Right kidney (tissue), 1 donor: ENCODE data around the gene RAVER2.

ENCODE experiments used
- DNase-seq: peaks from one replicate; pipeline ENCODE4 v3.0.0-alpha.2; 2016

RAVER2 gene

DNA sequence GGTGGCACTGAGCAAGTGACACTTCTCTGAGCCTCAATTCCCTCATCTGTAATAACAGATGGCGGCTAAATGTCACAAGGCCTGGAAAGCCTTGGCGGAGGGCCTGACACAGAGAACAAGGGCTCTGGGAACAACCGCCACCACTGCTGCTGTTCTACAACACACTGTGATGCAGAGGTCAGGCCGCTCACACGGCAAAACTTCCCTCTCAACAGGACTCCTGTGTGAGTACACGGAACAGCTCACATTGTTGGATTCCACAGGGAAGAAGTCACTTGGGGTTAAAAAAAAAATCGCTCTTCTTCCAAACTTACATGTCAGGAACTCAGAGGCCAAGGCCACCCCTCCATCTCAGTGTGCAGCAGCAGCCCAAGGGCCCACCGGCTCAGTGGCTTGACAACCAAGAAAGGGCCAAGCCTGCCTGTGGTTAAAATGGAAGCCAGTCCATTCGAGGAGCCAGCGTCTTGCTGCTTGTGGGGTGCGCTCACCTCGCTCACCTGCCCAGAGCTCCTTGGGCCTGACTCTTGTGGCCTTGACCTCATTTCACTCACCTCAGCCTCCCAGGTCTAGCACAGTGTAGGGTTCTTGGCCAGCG, 101.1 kb downstream of the RAVER2 start:
- DNase-seq: no peak

DNA sequence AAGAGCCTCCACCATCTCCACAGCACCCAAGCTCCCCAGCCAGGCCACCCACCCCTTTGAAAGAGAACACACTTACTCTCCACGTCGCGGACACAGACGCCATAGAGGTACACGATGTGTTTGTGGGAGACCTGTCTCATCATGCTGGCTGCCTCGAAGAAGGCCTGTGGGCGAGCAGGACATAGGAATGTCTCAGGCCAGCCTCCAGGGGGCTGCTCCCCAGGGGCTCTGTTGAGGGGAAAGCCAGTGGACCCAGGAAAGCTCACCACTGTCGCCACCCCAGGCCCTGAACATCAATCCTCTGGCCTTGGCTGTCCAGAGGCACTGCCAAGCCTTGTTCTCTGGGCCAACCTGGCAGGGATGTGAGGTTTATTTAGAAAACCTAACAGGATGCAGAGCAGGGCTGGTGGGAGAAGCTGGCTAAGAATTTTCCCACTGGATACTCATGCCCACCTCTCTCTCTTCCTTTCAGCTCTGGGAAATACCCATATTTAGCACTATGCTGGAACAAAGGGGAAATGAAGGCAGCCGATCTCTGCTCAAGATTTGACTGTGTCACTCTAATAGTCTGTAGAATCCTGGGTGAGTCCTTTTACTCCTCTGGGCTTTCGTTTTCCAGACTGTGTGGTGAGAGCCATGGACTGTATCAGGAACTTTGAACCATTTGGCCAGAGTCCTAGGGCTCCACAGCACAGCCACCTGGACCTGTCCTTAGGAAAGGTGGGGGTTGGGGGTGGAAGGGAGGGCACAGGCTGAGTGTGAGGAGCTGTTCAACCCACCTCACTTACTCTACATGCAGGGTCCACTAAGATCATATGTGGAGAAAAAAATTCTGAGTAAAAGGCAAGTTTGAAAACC, 101.9 kb downstream of the RAVER2 start:
- no peak for DNase-seq

DNA sequence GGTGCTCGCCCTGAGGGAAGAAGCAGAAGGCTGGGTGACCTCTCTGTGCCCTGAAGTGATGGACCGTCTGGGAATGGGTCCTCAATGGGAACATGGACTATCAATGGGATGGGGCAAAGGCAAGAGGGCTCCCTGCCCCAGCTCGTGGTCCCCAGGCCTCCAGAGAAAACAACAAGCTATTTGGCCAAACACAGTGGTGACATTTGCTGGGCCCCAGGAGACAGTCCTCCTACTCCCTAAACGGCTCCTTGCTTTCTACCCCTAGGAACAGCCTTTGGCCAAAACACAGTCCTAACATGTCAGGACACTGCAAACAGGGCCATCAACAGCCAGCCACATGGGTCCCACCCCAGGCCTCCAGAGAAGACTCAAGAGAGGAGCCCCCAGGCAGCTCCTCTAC, 102.8 kb downstream of the RAVER2 start:
- DNase-seq: no peak

DNA sequence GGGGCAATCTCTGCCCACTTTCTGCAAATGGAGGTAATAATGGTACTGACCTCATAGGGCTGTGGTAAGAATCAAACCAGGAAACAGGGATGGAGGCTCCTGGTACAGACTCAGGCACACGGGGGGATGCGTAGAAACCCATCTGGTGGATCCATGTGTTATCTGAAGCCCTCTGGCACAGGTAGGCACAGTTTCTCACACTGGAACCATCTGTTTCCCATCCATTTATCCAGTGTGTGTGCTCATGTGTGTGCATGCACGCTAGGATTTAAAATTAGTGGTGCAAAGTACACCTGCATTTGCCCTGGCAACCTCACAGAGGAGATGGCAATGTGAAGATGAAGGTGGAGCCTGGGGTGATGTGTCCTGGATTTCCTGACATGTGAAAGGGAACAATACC, 103.3 kb downstream of the RAVER2 start:
- DNase-seq: no peak

DNA sequence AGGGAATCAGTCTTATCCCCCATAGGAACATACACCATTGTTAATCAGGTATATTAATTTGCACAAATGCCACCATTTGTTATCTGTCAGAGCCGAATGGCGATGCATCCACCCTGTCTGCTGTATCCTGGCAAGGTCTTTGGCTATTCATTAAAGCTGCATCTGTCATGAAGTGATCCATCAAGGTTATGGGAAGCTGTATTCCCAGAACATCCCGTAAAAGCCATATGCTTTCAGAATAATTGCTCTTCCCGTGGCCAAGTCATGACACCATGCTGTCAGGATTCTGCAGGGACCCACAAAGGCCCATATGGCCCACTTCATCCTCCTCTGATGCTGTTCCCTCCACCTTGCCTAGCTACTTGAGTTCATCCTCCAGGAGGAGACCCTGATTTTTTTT, 103.9 kb downstream of the RAVER2 start:
- no peak for DNase-seq

DNA sequence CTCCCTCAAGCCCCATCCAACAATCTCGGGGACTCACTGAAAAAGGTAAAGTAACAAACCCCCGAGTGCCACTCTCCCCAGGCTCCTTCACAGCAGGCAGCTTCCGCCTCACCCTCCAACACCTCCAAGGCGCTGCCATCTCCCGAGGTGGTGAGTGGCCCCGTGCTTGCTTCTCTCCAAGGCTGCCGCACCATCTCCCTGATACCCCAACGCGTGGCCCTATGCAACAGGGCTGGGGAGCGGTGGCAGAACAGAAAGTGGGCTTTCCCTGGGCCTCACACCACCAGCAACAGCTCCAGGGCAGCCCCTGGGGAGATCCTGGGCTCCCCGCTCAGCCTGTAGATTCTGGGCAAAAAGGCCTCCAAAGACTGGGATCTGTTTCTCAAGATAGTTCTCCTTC, 105.1 kb downstream of the RAVER2 start:
- DNase-seq: no peak

DNA sequence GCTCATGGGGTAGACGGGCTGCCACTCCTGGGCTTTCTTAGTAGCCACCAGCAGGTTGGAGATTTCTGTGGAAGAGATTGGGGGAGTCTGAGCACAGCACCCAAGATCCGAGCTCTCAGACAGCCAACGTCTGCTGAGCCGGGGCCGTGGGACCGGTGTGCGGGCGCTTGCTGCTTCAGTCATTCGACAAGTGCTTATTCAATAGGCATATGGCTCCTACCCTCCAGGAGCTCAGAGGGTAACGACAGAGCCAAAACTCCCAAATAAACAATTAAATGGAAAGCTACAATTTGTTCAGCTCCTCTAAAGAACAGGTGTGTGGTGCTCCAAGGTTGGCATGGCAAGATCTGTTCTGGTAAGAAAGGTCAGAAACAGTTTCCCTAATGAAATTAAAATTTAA, 106.0 kb downstream of the RAVER2 start:
- no peak for DNase-seq

DNA sequence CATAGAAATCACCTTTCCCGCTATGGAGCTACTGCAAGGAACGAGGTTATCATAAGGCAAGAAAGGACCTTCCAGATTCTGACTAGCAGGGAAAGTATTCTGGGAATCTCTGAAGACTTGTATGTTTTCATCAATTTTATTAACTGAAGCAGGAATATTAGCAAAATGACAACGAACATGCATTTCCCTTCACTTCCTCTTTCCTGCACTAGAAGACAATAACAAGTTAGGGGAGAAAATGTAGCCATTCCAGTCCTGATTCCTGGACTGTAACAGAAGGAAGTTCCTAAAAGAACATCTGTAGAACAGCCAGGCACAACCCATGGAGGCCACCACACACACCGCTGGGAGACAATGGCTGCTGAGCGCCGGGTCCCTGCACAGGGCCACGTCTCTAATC, 106.8 kb downstream of the RAVER2 start:
- DNase-seq: no peak

DNA sequence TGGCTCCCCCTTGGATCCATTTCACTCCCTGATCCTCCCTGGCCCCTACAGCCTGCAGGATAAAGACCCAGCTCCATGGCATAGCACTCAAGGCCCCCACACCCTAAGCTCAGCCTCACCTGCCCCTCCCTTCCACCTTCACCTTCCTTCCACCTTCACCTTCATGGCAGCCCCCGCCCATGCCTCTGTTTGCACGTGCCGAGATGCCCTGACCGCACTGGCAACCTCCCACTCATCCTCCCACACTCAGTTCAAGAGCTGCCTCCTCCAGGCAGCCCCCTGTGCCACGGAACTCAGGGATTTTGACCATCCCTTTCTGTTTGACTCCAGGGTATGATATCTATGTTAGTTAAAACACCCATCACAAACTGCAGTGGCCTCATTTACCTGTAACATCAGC, 109.8 kb downstream of the RAVER2 start:
- DNase-seq: no peak

DNA sequence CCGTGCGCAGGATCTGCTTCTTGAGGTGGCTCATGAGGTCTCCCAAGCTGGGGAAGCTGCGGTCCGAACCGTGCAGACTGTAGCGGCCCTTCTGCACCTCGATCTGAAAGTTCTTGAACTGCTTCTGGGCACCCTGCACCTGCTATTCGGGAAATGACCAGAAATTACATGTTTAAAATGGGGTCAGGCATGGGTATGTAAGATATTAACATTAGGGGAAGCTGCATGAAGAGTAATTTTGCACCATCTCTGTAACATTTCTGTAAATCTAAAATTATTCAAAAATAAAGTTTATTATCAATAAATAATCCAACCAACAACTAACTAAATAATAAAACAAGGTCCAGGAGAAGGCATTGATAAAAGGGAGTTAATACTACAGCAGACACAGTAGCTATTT, 110.7 kb downstream of the RAVER2 start:
- DNase-seq: no peak

DNA sequence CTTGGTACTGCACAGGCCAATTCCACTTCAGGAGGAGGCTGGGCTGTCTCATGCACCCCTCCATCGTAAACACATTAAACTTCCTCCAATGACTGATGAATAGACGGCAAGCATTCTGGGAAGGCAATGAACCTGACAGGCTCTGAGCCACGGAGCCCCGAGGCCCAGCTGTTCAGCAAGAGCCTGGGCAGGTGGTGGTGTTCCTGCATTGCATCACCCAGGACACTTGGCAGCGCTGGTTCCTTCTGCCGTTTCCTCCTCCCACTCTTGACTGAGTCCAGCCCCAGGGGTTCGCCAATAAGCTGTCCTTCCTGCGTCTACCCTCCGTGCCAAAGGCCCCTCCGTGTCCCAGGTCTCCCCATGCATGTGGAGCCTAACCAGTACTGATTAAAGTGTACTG, 111.7 kb downstream of the RAVER2 start:
- no peak for DNase-seq

DNA sequence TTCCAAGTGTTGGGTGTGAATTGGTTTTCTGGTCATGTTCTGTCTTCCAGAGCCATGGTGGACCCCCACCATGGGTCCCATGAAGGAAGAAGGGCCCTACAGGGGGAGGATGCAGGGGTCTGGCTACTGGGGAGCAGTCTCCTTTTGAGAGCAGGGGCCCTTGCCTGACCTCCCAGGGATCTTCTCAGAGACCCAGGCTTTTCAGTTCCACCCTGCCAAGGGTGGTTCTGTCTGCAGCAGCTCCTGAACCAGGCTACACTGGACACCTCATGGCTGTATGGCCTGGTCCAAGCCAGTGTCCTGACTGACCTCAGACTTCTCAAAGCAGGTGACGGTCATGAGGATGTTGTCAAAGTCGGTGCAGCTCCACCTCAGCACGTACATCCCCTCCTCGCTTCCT, 112.5 kb downstream of the RAVER2 start:
- no peak for DNase-seq

DNA sequence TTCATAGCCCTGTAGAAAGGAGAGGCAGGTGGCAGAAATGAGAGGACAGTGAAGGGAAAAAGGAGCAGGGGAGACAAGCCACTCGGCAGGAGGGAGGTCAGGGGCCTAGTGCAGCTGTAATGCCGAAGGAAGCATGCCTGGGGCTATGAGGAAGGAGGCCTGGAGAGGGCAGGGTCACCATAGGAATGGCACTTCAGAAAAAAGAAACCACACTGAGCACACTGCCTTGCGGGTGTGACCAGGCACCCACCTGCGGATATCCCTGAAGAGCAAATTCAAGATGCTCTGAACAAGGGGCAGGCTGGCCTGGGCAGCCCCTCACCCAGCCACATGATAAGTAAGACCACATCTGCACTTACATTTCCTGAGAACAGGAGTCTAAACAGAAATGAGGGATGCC, 116.7 kb downstream of the RAVER2 start:
- DNase-seq: peak; percentile 23

DNA sequence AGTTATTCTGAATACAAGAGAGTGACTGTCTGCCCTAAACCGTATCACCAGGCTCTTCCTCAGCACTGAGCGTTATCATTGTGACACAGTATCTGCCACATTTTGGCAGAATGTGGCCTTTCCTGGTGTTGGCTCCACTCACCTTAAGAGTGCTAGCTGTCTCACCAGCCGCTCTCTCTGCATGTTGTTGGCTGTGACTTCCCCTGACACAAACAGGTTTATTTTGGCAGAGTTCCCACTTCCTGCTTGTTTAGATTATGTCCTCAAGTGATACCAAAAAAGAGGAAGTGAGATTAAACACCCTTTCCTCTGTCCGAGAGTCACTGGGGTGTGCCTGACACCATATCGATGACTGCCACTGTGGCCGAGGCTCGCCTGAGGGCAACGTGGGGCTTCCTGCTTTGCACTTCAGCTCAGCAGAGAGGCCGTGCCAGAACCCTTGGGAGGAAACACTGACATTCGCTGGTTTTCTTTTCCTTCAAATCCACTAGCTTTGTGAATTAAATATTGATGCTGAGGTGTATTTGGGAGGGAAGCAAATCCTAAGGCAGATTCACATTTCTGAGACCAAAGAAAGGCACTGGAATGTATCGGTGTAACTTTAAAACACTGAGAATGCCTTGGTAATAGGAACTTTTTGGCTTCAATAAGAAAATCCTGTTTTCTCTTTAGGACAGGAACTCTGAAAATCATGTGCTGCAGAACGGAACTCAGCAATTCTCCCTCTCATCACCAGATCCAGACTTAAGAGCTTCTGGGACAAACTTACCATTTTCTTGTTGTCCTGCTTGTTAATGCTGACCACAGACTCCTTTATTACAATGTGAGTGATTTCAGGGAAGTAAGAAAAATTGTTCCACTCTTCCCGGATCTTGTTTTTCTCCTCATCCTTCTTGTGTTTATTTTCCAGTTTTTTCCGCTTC, 119.4 kb downstream of the RAVER2 start:
- peak; percentile 8 for DNase-seq

DNA sequence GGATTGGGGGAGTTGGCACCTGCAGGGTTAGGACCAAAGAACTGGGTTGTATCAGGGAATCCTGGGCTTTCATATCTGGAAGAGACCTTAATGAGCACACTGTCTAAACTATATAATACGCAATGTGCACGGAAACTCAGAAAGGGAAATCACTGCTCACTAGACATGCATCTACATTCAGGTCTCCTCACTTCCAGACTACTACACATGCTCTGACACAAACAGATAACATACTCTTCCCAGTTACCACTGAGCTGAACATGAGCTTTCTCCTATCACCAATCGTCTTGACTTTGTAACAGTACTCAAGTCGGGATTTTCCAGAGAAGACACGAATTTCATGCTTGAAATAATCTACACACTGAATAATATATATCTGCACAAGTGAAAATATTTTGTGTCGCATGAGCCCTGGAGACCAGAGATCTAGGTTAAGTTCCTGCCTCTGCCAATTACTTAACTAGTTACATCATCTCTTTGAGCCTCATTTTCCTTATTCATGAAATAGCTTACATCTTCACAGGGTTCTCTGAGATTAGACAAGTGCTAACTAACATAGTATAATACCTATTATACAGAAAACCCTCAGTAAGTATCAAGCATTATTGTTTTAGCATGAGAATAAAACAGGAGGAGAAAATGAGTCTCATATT, 120.4 kb downstream of the RAVER2 start:
- DNase-seq: no peak

DNA sequence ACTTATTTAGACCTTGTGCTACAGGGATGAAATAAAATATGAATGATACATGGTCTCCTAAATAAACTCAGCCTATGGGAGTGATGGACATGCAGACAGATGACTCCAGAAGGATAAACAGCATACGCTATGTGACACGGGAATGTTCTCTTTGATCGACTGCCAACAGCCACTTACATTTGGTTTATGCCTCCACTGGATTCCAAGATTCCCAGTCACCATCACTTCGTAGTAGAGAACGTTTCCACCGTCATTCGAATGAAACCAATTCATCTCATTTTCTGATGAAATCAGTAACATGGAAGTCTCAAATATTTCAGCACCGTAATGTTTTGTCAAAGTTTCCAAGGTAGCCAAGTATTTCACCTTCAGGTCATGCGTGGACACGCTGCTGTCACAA, 121.8 kb downstream of the RAVER2 start:
- DNase-seq: no peak

DNA sequence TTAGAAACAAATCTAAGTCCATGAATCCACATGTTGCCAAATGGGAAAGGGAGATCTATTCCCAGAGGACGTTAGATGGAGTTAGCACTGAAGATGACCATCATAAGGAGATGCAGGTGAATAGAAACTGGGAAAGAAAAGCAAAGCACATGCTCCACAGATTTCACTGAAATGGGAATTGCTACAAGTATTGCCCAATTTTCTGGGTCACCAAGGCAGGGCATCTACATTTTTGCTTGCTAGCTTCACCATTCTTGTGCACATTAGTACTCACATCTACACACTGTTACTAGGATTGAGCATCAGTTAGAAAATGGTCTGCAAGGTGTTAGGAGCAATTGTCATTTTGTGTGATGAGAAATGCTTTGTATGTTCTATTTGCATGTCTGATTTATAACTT, 122.4 kb downstream of the RAVER2 start:
- DNase-seq: no peak

DNA sequence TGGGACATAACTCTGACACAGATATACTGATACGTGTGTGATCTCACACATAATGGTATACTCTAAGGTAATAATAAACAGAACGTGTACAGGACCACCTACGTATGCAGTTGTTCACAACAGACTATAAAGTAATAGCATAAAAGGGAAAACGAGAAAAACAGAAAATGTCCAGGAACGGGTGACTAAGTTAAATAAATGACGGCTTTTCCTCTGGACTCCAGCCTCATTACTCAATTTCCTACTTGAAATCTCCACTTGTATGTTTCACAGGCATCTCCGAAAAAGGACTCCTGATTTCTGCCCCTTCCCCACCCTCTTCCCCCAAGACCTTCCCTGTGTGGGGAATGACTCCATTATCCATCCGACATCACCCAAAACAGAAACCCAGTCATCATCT, 126.4 kb downstream of the RAVER2 start:
- no peak for DNase-seq

DNA sequence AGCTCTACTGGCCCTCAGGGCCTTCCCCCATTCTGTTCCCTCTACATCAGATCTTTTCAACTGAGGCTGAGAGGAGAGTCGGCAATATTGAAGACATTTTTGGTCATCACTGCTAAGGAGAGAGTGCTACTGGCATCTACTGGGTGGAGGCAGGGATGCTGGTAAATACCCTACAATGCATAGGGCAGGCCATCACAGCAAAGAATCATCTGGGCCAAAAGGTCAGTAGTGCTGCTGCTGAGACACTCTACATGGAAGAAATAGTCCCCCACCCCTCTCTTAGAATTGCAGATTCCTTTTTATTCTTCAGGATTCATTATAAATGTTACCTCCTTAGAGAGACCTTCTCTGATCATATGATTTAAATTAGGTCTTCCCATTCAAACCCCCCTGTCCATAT, 127.2 kb downstream of the RAVER2 start:
- DNase-seq: no peak

DNA sequence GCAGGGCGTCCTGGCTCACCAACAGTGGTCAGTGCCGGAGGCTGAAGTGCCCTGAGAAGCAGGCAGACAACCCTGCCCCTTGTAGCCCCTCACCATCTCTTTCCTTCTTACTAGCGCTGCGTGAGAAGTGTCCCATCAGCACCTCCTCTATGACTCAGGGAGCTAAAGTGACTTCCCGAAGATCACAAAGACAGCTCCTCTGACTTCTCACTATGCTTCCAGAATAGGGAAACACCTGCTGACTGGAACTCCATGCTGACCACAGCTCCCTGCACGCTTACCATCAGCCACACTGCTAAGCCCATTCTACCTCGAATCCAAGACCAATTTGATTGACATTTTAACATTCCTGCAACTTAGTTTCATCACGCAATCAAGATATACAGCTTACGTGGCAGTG, 128.7 kb downstream of the RAVER2 start:
- DNase-seq: no peak

DNA sequence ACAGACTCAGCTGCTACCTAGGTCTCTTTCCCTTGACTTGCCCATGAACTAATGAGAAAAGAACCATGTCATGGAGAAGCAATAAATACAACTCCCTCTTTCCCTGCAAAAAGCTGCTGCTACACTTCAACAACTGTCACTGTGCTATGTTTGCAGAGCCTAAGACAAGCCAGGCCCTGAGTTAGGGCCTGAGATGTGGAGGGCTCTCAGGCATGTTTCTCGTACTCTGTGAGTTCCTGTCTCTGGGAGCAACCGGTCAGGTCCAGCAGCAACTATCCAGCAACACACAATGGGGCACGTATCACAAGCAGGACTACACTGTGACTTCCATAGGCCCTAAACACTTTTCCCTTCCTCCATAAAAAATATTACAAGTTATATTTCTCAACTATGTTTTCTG, 129.8 kb downstream of the RAVER2 start:
- DNase-seq: no peak

DNA sequence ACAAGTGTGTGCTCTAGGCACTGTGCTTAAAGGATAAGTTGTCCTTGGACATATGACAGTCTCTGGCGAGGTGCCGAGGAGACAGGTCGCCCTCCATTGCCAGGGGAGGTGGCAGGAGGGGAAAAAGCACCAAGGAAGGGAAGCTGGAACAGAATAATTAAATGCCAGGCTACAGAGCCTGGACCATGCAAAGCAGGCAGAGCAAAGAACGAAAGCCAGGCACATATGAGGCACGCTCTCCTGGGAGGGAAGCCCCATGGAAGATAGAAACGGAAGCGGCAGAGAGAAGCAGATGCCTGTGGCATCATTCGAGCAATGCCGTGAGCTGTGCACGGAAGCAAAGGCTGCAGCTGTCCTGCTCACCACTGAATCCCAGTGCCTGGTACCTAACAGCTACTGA, 130.2 kb downstream of the RAVER2 start:
- DNase-seq: no peak

DNA sequence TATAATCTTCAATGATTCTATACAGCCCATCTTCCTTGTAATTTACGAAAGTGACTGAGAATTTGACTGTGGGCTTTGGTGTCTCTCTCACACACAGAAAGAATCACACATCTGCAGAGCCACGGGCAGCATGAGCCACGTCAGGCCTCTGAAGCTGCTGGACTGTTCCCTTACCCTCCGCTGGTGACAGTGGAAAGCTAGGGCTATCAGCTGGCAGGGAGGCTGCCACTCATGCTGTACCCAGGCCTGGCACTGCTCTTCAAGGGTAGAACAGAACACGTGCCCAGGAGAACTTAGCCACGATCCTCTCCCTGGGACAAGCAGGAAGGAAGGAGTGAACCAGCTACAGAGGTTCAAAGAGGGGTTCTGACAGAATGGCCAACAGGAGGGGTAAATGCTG, 130.7 kb downstream of the RAVER2 start:
- no peak for DNase-seq
